ENCODE results near the gene TXN.
"Not testable (repeated sequence)": the region's sequence is repeated elsewhere in the genome, so short reads cannot be mapped to it uniquely, and the experiment has no call there.

TXN gene

GRCh38 chr9:110254500-110254899, 1.8 kb downstream of the TXN start:
- in situ Hi-C loops (cut with MboI; ENCODE audit: low sequenced_read_pairs, unreplicated experiment) = no loop called here
- DNase-seq (ENCODE audit: low spot score) = no peak
- no peak for TF ChIP-seq CTCF (IDR thresholded peaks at IDR 0.05; ENCODE audit: borderline replicate concordance, control extremely low read depth, extremely low read depth, insufficient read depth, missing control alignments)

- in situ Hi-C loops (cut with MboI; ENCODE audit: low sequenced_read_pairs, unreplicated experiment) = no loop called here
- no peak for TF ChIP-seq CTCF (IDR thresholded peaks at IDR 0.05; ENCODE audit: borderline replicate concordance, control extremely low read depth, extremely low read depth, insufficient read depth, missing control alignments)
- no peak for DNase-seq (ENCODE audit: low spot score)
Measured at GRCh38 chr9:110252509-110253139, 3.7 kb downstream of the TXN start.

GRCh38 chr9:110251770-110252169, 4.5 kb downstream of the TXN start:
- in situ Hi-C loops (cut with MboI; ENCODE audit: low sequenced_read_pairs, unreplicated experiment); DNase-seq (ENCODE audit: low spot score): not testable (repeated sequence)

GRCh38 chr9:110251212-110251611, 5.1 kb downstream of the TXN start:
- TF ChIP-seq CTCF (IDR thresholded peaks at IDR 0.05; ENCODE audit: borderline replicate concordance, control extremely low read depth, extremely low read depth, insufficient read depth, missing control alignments) = no peak
- DNase-seq (ENCODE audit: low spot score) = no peak
- in situ Hi-C loops (cut with MboI; ENCODE audit: low sequenced_read_pairs, unreplicated experiment) = no loop called here

GRCh38 chr9:110249603-110250002, 6.7 kb downstream of the TXN start:
- in situ Hi-C loops (cut with MboI; ENCODE audit: low sequenced_read_pairs, unreplicated experiment) = no loop called here
- TF ChIP-seq CTCF (IDR thresholded peaks at IDR 0.05; ENCODE audit: borderline replicate concordance, control extremely low read depth, extremely low read depth, insufficient read depth, missing control alignments) = no peak
- no peak for DNase-seq (ENCODE audit: low spot score)

- DNase-seq (ENCODE audit: low spot score) = no peak
- no peak for TF ChIP-seq CTCF (IDR thresholded peaks at IDR 0.05; ENCODE audit: borderline replicate concordance, control extremely low read depth, extremely low read depth, insufficient read depth, missing control alignments)
- in situ Hi-C loops (cut with MboI; ENCODE audit: low sequenced_read_pairs, unreplicated experiment) = no loop called here
Measured at GRCh38 chr9:110248361-110248760, 7.9 kb downstream of the TXN start.

GRCh38 chr9:110246214-110246613, 10.1 kb downstream of the TXN start:
- in situ Hi-C loops (cut with MboI; ENCODE audit: low sequenced_read_pairs, unreplicated experiment) = no loop called here
- no peak for TF ChIP-seq CTCF (IDR thresholded peaks at IDR 0.05; ENCODE audit: borderline replicate concordance, control extremely low read depth, extremely low read depth, insufficient read depth, missing control alignments)
- DNase-seq (ENCODE audit: low spot score) = no peak
